H1 (cell line): Measurements from ENCODE around the gene MAPK13. TPM values are rescaled to one million over a fixed set of nuclear protein-coding genes. Genes with fewer than 3 reads are reported as not detected.

Experiments
- CBX5 ChIP-seq: fragments of 300-800, 300-1000 bp; sonication (generic); IDR thresholded peaks from 2 replicates; pipeline ENCODE4 v1.7.1; 2016; ENCODE audit warnings: antibody characterized with exemption, low read length, low read depth
- EP300 ChIP-seq, 2 experiments: IDR thresholded peaks; 1 replicate in 1 of 2; 2 replicates in 1 of 2; pipeline ENCODE4 v1.6.1; 2011 to 2012; ENCODE audit warnings: low read depth in 2 of 2, low read length in 2 of 2, mild to moderate bottlenecking in 2 of 2, borderline replicate concordance in 1 of 2, inconsistent platforms in 1 of 2, moderate library complexity in 1 of 2
- RBBP5 ChIP-seq: IDR thresholded peaks from 2 replicates; pipeline ENCODE4 v1.7.1; 2012; ENCODE audit warnings: low read depth, mild to moderate bottlenecking, inconsistent platforms, low read length, moderate library complexity, borderline replicate concordance
- polyA plus RNA-seq, 7 experiments: library from polyadenylated mRNA; depleted of rRNA in 3 of 7; stranded (reverse) in 5 of 7; unstranded in 2 of 7; fragments of >200 nt in 5 of 7; fragments of 200-250 nt in 2 of 7; gene quantifications; 1 replicate in 5 of 7; 2 replicates in 1 of 7; 4 replicates in 1 of 7; pipeline versions ENCODE4 v1.2.1 to v1.2.3, GENCODE V29; 2011 to 2013; ENCODE audit warnings: missing spikeins in 2 of 7, mixed read lengths in 2 of 7
- total RNA-seq: library from RNA; stranded (reverse); fragmentation: NEBNext Ultra II Directional; extraction: Animal tissue kit (Norgen Biotek cat#: 25700); gene quantifications from 2 replicates; pipeline ENCODE4 v1.2.1, GENCODE V29; 2021
- TF ChIP-seq, protein P1 (sequence below): IDR thresholded peaks from 2 replicates; pipeline ENCODE4 v1.6.1; 2011; ENCODE audit warnings: low read depth, mild to moderate bottlenecking, low read length; ENCODE audit not compliant: insufficient read depth

MAPK13 gene
- total and polyA plus RNA-seq, 2 of the 8 experiments (the other 6 are each of a cell fraction or from before 2014, with no cell fraction given): 10.1 to 14.1 TPM

DNA sequence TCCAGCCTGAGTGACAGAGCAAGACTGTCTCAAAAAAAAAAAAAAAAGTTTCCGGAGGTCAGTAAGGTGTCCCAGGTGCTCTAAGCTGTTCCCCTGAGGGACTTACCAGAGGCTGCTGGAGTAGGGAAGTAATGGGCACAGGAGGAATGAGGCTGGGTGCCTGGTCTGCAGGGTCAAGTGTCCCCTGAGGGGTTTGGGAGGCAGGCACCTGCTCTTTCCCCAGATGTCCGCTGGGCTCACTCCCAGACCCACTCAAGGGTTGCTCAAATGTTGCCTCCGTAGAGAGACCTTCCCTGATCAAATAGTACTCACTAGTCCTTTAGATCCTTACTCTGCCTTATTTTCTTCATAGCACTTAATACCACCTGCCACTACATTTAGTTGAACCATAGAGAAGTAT, 5.4 kb upstream of the MAPK13 start (continued):
- TF ChIP-seq, protein P1, sequence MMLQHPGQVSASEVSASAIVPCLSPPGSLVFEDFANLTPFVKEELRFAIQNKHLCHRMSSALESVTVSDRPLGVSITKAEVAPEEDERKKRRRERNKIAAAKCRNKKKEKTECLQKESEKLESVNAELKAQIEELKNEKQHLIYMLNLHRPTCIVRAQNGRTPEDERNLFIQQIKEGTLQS: no peak
- TF ChIP-seq EP300 (IDR thresholded peaks at IDR 0.05; ENCODE audit: borderline replicate concordance in 1 of 2, low read depth in 2 of 2, low read length in 2 of 2): no peak
- TF ChIP-seq CBX5: no peak
- TF ChIP-seq RBBP5: no peak
